ENCODE results near the gene ADGRV1.

DNA sequence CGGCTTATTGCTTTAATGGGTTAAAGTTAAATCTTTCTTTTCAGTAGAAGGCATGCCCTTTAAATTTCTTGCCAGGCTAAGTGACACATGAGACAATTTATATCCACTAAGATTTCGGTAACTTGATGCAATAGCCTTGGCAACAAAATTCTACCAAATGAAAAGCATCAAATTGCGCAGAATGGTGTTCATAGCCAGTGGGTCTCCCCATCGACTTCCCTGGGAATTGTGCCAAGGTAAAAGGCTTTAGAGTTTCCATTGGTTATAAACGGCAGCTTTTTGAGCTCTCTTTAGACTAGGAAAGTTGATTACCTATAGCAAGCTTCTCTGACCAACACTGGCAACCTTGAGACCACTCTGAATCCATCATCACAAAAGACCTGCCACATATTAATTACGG lies 466.1 kb downstream of the ADGRV1 start:
- TF ChIP-seq, protein P1, sequence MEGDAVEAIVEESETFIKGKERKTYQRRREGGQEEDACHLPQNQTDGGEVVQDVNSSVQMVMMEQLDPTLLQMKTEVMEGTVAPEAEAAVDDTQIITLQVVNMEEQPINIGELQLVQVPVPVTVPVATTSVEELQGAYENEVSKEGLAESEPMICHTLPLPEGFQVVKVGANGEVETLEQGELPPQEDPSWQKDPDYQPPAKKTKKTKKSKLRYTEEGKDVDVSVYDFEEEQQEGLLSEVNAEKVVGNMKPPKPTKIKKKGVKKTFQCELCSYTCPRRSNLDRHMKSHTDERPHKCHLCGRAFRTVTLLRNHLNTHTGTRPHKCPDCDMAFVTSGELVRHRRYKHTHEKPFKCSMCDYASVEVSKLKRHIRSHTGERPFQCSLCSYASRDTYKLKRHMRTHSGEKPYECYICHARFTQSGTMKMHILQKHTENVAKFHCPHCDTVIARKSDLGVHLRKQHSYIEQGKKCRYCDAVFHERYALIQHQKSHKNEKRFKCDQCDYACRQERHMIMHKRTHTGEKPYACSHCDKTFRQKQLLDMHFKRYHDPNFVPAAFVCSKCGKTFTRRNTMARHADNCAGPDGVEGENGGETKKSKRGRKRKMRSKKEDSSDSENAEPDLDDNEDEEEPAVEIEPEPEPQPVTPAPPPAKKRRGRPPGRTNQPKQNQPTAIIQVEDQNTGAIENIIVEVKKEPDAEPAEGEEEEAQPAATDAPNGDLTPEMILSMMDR (IDR thresholded peaks at IDR 0.05) = no peak
- TF ChIP-seq JUN (IDR thresholded peaks at IDR 0.05) (no peak), BHLHE40 (IDR thresholded peaks at IDR 0.05; ENCODE audit: low read depth, low read length) (no peak), RAD21 (conservative IDR thresholded peaks at IDR 0.05 in 1 of 2, IDR thresholded peaks at IDR 0.05 in 1 of 2) (no peak), SMC3 (IDR thresholded peaks at IDR 0.05) (no peak), POLR2A (IDR thresholded peaks at IDR 0.05; ENCODE audit: low read length) (no peak), GATA3 (IDR thresholded peaks at IDR 0.05; ENCODE audit: borderline replicate concordance) (no peak), KDM1A (IDR thresholded peaks at IDR 0.05; ENCODE audit: low read depth) (no peak), MYC (IDR thresholded peaks at IDR 0.05; ENCODE audit: borderline replicate concordance, low read length) (no peak)
- TF ChIP-seq, protein P2, sequence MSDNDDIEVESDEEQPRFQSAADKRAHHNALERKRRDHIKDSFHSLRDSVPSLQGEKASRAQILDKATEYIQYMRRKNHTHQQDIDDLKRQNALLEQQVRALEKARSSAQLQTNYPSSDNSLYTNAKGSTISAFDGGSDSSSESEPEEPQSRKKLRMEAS (IDR thresholded peaks at IDR 0.05) = no peak
- TF ChIP-seq, protein P3, sequence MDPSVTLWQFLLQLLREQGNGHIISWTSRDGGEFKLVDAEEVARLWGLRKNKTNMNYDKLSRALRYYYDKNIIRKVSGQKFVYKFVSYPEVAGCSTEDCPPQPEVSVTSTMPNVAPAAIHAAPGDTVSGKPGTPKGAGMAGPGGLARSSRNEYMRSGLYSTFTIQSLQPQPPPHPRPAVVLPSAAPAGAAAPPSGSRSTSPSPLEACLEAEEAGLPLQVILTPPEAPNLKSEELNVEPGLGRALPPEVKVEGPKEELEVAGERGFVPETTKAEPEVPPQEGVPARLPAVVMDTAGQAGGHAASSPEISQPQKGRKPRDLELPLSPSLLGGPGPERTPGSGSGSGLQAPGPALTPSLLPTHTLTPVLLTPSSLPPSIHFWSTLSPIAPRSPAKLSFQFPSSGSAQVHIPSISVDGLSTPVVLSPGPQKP (IDR thresholded peaks at IDR 0.05; ENCODE audit: low read depth, low read length) = no peak
